Activated CD4-positive, CD25-positive, alpha-beta regulatory T cell treated with anti-CD3 and anti-CD28 coated beads, Interleukin-2, amount 50 U/mL, for 16 hours (primary cell): ENCODE measurements around the gene PCDHGB5.
"Not testable (repeated sequence)": the region's sequence is repeated elsewhere in the genome, so short reads cannot be mapped to it uniquely, and the experiment has no call there.

ENCODE experiments used
- DNase-seq: peaks from one replicate; pipeline ENCODE4 v3.0.0-alpha.2; 2020; ENCODE audit warnings: low read depth, low spot score

PCDHGB5 gene

DNA sequence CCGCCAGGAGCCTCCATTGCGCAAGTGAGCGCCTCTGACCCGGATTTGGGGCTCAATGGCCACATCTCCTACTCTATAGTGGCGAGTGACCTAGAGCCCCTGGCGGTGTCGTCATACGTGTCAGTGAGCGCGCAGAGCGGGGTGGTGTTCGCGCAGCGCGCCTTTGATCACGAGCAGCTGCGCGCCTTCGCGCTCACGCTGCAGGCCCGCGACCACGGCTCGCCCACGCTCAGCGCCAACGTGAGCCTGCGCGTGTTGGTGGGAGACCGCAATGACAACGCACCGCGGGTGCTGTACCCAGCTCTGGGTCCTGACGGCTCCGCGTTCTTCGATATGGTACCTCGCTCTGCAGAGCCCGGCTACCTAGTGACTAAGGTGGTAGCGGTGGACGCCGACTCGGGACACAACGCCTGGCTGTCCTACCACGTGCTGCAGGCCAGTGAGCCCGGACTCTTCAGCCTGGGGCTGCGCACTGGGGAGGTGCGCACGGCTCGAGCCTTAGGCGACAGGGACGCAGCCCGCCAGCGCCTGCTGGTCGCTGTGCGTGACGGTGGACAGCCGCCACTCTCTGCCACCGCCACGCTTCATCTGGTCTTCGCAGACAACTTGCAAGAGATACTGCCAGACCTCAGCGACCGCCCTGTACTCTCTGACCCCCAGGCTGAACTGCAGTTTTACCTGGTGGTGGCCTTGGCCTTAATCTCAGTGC, 12.0 kb downstream of the PCDHGB5 start:
- no peak for DNase-seq

DNA sequence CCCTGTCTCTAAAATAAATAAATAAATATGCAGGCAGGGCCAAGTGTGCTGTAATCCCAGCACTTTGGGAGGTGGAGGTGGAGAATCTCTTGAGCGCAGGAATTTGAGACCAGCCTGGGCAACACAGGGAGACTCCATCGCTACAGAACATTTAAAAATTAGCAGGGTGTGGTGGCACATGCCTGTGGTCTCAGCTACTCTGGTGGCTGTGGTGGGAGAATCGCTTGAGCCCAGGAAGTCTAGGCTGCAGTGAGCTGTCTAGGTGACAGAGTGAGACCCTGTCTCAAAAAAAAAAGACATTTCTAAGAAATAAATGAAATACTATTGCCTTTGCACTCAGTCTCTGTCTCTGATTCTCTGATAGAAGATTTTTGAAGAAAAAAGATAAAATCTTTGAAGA, 13.8 kb downstream of the PCDHGB5 start:
- DNase-seq: no peak

DNA sequence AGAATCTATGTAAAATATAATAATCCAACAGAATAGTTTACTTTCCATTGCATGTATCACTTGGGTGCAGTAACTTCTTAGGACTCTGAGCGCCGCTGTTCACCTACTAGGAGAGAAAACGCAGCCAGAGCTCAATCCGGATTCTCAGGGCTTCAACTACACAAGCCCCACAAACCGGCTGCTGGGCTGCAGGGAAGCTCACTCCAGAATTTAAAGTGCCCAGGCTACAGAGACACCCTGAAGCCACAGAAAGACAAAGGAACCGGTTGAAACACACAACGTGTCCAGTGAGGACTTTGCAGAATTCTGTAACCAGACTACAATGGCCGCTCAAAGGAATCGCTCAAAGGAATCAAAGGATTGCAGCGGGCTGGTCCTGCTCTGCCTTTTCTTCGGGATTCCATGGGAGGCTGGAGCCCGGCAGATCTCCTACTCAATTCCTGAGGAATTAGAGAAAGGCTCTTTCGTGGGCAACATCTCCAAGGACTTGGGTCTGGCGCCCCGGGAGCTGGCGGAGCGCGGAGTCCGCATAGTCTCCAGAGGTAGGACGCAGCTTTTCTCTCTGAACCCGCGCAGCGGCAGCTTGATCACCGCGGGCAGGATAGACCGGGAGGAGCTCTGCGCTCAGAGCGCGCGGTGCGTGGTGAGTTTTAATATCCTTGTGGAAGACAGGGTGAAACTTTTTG, 15.2 kb downstream of the PCDHGB5 start, which contains the start of gene PCDHGA10:
Gene PCDHGA10 (plus strand): TSS at position 134 of the 686 bp plus-strand sequence. CDS start 189 bp downstream, at position 323.
- no peak for DNase-seq

DNA sequence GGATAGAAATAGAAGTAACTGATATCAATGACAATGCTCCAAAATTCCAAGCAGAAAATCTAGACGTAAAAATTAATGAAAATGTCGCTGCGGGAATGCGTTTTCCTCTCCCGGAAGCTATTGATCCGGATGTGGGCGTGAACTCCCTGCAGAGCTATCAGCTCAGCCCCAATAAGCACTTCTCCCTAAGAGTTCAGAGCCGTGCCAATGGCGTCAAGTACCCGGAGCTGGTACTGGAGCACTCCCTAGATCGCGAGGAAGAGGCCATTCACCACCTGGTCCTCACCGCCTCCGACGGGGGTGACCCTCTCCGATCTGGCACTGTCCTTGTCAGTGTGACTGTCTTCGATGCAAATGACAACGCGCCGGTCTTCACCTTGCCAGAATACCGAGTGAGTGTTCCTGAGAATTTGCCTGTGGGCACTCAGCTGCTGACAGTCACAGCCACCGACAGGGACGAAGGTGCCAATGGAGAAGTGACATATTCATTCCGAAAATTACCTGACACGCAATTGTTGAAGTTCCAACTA, 15.9 kb downstream of the PCDHGB5 start:
- no peak for DNase-seq

DNA sequence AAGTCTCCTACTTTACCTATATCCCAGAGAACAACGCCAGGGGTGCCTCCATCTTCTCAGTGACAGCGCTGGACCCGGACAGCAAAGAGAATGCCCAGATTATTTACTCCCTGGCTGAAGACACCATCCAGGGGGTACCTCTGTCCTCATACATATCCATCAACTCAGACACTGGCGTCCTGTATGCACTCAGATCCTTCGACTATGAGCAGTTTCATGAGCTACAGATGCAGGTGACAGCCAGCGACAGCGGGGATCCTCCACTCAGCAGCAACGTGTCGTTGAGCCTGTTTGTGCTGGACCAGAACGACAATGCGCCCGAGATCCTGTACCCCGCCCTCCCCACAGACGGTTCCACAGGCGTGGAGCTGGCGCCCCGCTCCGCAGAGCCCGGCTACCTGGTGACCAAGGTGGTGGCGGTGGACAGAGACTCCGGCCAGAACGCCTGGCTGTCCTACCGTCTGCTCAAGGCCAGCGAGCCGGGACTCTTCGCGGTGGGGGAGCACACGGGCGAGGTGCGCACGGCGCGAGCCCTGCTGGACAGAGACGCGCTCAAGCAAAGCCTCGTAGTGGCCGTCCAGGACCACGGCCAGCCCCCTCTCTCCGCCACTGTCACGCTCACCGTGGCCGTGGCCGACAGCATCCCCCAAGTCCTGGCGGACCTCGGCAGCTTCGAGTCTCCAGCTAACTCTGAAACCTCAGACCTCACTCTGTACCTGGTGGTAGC, 17.0 kb downstream of the PCDHGB5 start:
- DNase-seq: not testable (repeated sequence)

DNA sequence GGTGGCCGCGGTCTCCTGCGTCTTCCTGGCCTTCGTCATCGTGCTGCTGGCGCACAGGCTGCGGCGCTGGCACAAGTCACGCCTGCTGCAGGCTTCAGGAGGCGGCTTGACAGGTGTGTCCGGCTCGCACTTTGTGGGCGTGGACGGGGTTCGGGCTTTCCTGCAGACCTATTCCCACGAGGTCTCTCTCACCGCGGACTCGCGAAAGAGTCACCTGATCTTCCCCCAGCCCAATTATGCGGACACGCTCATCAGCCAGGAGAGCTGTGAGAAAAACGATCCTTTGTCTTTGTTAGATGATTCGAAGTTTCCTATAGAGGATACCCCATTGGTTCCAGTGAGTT, 17.5 kb downstream of the PCDHGB5 start:
- DNase-seq: not testable (repeated sequence)

DNA sequence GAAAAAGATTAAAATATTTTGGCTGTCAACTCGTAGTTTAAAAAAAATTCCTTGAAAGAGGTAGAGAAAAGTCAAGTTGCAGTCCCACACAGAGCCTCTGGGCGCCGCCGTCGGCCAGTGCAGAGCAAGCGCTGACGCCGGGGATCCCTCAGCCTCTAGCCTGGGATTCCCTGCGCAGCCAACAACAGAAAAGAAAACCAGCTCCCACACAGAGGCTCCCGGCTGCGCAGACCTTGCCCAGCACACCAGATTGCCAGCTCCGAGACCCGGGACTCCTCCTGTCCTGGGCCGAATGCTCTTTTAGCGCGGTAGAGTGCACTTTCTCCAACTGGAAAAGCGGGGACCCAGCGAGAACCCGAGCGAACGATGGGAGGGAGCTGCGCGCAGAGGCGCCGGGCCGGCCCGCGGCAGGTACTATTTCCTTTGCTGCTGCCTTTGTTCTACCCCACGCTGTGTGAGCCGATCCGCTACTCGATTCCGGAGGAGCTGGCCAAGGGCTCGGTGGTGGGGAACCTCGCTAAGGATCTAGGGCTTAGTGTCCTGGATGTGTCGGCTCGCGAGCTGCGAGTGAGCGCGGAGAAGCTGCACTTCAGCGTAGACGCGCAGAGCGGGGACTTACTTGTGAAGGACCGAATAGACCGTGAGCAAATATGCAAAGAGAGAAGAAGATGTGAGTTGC, 19.9 kb downstream of the PCDHGB5 start, which contains the start of gene PCDHGB7:
Gene PCDHGB7 (plus strand): TSS at position 184 of the 679 bp plus-strand sequence. CDS start 183 bp downstream, at position 367.
- DNase-seq: not testable (repeated sequence)

DNA sequence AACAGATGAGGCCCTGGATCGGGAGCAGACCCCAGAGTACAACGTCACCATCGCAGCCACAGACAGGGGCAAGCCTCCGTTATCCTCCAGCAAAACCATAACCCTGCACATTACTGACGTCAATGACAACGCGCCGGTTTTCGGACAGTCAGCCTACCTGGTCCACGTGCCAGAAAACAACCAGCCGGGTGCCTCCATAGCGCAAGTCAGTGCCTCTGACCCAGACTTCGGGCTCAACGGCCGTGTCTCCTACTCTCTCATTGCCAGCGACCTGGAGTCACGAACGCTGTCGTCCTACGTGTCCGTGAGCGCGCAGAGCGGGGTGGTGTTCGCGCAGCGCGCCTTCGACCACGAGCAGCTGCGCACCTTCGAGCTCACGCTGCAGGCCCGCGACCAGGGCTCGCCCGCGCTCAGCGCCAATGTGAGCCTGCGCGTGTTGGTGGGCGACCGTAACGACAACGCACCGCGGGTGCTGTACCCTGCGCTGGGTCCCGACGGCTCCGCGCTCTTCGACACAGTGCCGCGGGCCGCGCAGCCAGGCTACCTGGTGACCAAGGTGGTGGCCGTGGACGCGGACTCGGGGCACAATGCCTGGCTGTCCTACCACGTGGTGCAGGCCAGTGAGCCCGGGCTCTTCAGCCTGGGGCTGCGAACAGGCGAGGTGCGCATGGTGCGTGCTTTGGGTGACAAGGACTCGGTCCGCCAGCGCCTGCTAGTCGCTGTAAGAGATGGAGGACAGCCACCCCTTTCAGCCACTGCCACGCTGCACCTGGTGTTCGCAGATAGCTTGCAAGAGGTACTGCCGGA, 21.5 kb downstream of the PCDHGB5 start:
- DNase-seq: no peak

DNA sequence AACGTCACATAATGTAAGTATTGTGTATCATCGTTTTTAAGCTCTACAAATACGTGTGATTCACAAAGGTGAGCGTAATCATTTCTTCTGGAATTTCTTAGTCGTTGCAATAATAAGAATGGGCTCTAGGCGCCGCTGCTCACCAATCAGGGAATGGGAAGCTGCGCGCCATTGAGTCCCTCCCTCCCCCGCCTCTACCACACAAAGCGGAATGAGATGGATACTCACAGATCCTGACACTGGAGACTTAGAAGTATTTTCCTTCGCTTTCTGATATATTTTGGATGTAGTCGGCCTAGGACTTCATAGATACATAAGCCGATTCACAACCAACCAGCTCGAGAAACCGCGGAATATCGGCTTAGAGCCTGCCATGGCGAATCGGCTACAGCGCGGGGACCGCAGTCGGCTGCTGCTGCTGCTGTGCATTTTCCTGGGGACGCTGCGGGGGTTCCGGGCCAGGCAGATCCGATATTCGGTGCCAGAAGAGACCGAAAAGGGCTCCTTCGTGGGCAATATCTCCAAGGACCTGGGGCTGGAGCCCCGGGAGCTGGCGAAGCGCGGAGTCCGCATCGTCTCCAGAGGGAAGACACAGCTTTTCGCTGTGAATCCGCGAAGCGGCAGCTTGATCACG, 23.2 kb downstream of the PCDHGB5 start, which contains the start of gene PCDHGA11:
Gene PCDHGA11 (plus strand): TSS at position 197 of the 634 bp plus-strand sequence. CDS start 177 bp downstream, at position 374.
- DNase-seq: no peak

DNA sequence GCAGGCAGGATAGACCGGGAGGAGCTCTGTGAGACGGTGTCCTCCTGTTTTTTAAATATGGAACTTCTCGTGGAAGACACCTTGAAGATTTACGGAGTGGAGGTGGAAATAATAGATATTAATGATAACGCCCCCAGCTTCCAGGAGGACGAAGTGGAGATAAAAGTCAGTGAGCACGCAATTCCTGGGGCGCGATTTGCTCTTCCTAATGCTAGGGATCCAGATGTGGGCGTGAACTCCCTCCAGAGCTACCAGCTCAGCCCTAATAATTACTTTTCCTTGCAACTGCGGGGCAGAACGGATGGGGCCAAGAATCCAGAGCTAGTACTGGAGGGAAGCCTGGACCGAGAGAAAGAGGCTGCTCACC, 23.7 kb downstream of the PCDHGB5 start:
- DNase-seq: no peak

DNA sequence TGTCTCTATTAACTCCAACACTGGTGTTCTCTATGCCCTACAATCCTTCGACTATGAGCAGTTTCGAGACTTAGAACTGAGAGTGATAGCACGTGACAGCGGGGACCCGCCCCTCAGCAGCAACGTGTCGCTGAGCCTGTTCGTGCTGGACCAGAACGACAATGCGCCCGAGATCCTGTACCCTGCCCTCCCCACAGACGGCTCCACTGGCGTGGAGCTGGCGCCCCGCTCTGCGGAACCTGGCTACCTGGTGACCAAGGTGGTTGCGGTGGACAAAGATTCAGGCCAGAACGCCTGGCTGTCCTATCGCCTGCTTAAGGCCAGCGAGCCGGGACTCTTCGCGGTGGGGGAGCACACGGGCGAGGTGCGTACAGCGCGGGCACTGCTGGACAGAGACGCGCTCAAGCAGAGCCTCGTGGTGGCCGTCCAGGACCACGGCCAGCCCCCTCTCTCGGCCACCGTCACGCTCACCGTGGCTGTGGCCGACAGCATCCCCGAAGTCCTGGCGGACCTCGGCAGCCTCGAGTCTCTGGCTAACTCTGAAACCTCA, 25.1 kb downstream of the PCDHGB5 start:
- no peak for DNase-seq

DNA sequence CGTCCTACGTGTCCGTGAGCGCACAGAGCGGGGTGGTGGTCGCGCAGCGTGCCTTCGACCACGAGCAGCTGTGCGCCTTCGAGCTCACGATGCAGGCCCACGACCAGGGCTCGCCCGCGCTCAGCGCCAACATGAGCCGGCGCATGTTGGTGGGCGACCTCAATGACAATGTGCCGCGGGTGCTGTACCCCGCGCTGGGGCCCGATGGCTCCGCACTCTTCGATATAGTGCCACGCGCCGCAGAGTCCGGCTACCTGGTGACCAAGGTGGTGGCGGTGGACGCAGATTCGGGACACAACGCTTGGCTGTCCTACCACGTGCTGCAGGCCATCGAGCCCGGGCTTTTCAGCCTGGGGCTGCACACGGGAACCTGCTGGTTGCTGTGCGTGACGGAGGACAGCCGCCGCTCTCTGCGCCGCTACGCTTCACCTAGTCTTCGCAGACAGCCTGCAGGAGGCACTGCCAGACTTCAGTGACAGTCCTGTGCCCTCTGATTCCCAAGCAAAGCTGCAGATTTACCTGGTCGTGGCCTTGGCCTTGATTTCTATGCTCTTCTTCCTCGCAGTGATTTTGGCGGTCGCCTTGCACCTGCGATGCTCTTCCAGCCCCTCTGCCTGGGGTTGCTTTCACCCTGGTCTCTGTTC, 30.2 kb downstream of the PCDHGB5 start:
- DNase-seq: no peak

DNA sequence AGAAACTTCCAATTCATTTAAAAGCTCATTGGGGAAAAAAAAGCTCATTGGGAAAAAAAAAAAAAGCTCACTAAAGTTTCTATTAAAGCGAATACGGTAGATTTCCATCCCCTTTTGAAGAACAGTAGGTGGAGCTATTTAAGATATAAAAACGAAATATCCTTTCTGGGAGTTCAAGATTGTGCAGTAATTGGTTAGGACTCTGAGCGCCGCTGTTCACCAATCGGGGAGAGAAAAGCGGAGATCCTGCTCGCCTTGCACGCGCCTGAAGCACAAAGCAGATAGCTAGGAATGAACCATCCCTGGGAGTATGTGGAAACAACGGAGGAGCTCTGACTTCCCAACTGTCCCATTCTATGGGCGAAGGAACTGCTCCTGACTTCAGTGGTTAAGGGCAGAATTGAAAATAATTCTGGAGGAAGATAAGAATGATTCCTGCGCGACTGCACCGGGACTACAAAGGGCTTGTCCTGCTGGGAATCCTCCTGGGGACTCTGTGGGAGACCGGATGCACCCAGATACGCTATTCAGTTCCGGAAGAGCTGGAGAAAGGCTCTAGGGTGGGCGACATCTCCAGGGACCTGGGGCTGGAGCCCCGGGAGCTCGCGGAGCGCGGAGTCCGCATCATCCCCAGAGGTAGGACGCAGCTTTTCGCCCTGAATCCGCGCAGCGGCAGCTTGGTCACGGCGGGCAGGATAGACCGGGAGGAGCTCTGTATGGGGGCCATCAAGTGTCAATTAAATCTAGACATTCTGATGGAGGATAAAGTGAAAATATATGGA, 32.8 kb downstream of the PCDHGB5 start, which contains the start of gene PCDHGA12:
Gene PCDHGA12 (plus strand): TSS at position 176 of the 782 bp plus-strand sequence. CDS start 253 bp downstream, at position 429.
- no peak for DNase-seq

DNA sequence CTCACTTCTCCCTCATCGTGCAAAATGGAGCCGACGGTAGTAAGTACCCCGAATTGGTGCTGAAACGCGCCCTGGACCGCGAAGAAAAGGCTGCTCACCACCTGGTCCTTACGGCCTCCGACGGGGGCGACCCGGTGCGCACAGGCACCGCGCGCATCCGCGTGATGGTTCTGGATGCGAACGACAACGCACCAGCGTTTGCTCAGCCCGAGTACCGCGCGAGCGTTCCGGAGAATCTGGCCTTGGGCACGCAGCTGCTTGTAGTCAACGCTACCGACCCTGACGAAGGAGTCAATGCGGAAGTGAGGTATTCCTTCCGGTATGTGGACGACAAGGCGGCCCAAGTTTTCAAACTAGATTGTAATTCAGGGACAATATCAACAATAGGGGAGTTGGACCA, 33.5 kb downstream of the PCDHGB5 start:
- no peak for DNase-seq

DNA sequence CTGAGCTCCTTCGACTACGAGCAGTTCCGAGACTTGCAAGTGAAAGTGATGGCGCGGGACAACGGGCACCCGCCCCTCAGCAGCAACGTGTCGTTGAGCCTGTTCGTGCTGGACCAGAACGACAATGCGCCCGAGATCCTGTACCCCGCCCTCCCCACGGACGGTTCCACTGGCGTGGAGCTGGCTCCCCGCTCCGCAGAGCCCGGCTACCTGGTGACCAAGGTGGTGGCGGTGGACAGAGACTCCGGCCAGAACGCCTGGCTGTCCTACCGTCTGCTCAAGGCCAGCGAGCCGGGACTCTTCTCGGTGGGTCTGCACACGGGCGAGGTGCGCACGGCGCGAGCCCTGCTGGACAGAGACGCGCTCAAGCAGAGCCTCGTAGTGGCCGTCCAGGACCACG, 34.6 kb downstream of the PCDHGB5 start:
- DNase-seq: not testable (repeated sequence)

DNA sequence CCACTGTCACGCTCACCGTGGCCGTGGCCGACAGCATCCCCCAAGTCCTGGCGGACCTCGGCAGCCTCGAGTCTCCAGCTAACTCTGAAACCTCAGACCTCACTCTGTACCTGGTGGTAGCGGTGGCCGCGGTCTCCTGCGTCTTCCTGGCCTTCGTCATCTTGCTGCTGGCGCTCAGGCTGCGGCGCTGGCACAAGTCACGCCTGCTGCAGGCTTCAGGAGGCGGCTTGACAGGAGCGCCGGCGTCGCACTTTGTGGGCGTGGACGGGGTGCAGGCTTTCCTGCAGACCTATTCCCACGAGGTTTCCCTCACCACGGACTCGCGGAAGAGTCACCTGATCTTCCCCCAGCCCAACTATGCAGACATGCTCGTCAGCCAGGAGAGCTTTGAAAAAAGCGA, 35.0 kb downstream of the PCDHGB5 start:
- DNase-seq: not testable (repeated sequence)

DNA sequence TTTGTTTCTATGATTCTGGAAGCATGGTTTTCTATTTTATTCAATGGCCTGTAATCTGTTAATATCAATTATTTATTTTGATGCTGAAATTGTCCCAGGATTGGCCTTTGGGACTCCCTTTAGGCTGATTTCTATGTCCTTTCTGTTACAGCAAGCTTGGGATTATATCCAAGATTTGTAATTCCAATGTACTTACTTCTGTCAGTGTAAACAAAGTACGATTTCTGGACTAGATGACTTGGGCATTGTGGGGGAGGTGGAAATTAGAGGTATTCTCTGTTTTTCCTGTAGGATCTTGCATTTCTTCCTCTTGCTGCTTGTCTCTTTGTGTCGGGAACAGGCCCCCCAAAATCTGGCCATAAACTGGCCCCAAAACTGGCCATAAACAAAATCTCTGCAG, 36.3 kb downstream of the PCDHGB5 start:
- no peak for DNase-seq

DNA sequence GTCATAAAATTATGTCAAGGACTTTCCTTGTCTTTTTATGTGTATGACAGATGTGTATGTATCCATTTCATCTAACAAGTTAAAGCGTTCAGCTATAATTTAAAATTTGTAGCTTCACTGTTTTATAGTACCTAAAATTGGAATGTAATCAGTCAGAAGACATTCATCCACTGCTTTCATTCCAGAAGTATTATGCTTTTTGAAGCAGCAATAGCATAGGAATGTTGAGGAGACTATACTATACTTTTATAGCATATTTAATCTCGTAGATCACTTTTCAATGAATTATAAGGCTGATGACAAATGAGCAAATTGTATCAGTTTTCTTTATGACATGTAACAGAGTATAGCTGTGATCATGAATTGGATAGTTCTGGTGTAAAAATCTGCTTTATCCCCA, 39.5 kb downstream of the PCDHGB5 start:
- DNase-seq: no peak
